Colonic mucosa (tissue), 4 donors: ENCODE measurements around the gene DEDD2. TPM values are rescaled to one million over a fixed set of nuclear protein-coding genes. Genes with fewer than 3 reads are reported as not detected.
A peak's percentile ranks its signal among the peaks of the same experiment; 100 is the strongest.

Source experiments
- DNase-seq: peaks from one replicate; pipeline ENCODE4 v3.0.0-alpha.2; 2020
- H3K27ac ChIP-seq: fragments of 200-600 bp; one replicate; pipeline ENCODE4 v1.8.0; 2021
- H3K27me3 ChIP-seq: fragments of 200-600 bp; one replicate; pipeline ENCODE4 v1.8.0; 2021
- H3K36me3 ChIP-seq: fragments of 200-600 bp; one replicate; pipeline ENCODE4 v1.8.0; 2021
- H3K4me1 ChIP-seq: fragments of 200-600 bp; one replicate; pipeline ENCODE4 v1.8.0; 2021; ENCODE audit warnings: mild to moderate bottlenecking
- H3K4me3 ChIP-seq: fragments of 200-600 bp; one replicate; pipeline ENCODE4 v1.8.0; 2021
- H3K9ac ChIP-seq, 2 donors: one replicate each; pipeline ENCODE4 v1.7.0; 2013; ENCODE audit warnings: control low read depth in 2 of 2, low read depth in 2 of 2, low read length in 2 of 2
- H3K9me3 ChIP-seq: fragments of 200-600 bp; one replicate; pipeline ENCODE4 v1.8.0; 2021
- CTCF ChIP-seq: fragments of 200-600 bp; IDR thresholded peaks from one replicate; pipeline ENCODE4 v1.8.0; 2022; ENCODE audit warnings: antibody characterized with exemption, mild to moderate bottlenecking
- intact Hi-C: fragments of 100-400 bp; cut with DNase I; formaldehyde crosslinking; loops from one replicate; pipeline ENCODE4 v1.14.1; 2022
- total RNA-seq, 2 donors: library from RNA; stranded (reverse); fragmentation: NEBNext Ultra II Directional in 1 of 2; extraction: Animal tissue kit (Norgen Biotek cat#: 25700) in 1 of 2; gene quantifications; one replicate each; pipeline ENCODE4 v1.2.1, GENCODE V29; 2021
- donor health status: healthy.
- donor health status: DM: no; HTN: no; CAD: no.
- donor health status: DM: no; HTN: no; CAD: no.

DEDD2 gene
- total RNA-seq, 2 donors from 2014 or later, result 27.0 to 33.8 TPM

GRCh38 chr19:42200116-42200715 lies 17.3 kb downstream of the DEDD2 start:
- peak overlapping the region; percentile 66 for H3K27ac ChIP-seq
- peak overlapping the region; percentile 5 to 27 for H3K9ac ChIP-seq
- peaks cover 10% of the 10 kb centered on the region for H3K36me3 ChIP-seq
- H3K9me3 ChIP-seq, result no peaks in the 10 kb centered on the region
- H3K4me1 ChIP-seq, result peaks cover 4% of the 10 kb centered on the region
- H3K4me3 ChIP-seq, result no peak overlapping the region
- DNase-seq, result no peak
- no peak for TF ChIP-seq CTCF
- no peaks in the 10 kb centered on the region for H3K27me3 ChIP-seq
- intact Hi-C loops, result no loop called here

GRCh38 chr19:42199440-42200115 lies 17.9 kb downstream of the DEDD2 start:
- intact Hi-C loops, result no loop called here
- Histone ChIP-seq H3K27me3 (no peaks in the 10 kb centered on the region), H3K36me3 (peaks cover 10% of the 10 kb centered on the region), H3K4me3 (no peak overlapping the region), H3K4me1 (peaks cover 4% of the 10 kb centered on the region), H3K9me3 (no peaks in the 10 kb centered on the region), H3K9ac (peak overlapping the region in 1 of 2 donors; percentile 27), H3K27ac (peak overlapping the region; percentile 66)
- TF ChIP-seq CTCF, result no peak
- no peak for DNase-seq

GRCh38 chr19:42198676-42199439 lies 18.6 kb downstream of the DEDD2 start:
- peak; percentile 47 for DNase-seq
- Histone ChIP-seq H3K4me3 (no peak overlapping the region), H3K9me3 (no peaks in the 10 kb centered on the region), H3K27me3 (no peaks in the 10 kb centered on the region), H3K27ac (peak overlapping the region; percentile 66), H3K36me3 (peaks cover 9% of the 10 kb centered on the region), H3K9ac (peak overlapping the region in 1 of 2 donors; percentile 4), H3K4me1 (peaks cover 4% of the 10 kb centered on the region)
- no peak for TF ChIP-seq CTCF
- intact Hi-C loops, result no loop called here

GRCh38 chr19:42197375-42197817 lies 20.1 kb downstream of the DEDD2 start:
- peak overlapping the region in 1 of 2 donors; percentile 43 for H3K9ac ChIP-seq
- intact Hi-C loops, result no loop called here
- no peak overlapping the region for H3K4me3 ChIP-seq
- H3K4me1 ChIP-seq, result peaks cover 4% of the 10 kb centered on the region
- no peak overlapping the region for H3K27ac ChIP-seq
- DNase-seq, result no peak
- no peaks in the 10 kb centered on the region for H3K9me3 ChIP-seq
- H3K36me3 ChIP-seq, result peaks cover 5% of the 10 kb centered on the region
- TF ChIP-seq CTCF, result no peak
- no peaks in the 10 kb centered on the region for H3K27me3 ChIP-seq
